Gastroesophageal sphincter (tissue), 3 donors: ENCODE data around the gene GDPD5.
A peak's percentile ranks its signal among the peaks of the same experiment; 100 is the strongest.

ENCODE experiments used
- CTCF ChIP-seq, 4 experiments: fragments of 200-600 bp in 2 of 4; fragments of 450-650 bp in 2 of 4; sonication (generic) in 1 of 4; IDR thresholded peaks; one replicate each; pipeline ENCODE4 v1.5.1; 2017 to 2019; ENCODE audit warnings: antibody characterized with exemption in 4 of 4, mild to moderate bottlenecking in 2 of 4, moderate library complexity in 2 of 4
- EP300 ChIP-seq: sonication (generic); formaldehyde crosslinking; IDR thresholded peaks from one replicate; pipeline ENCODE4 v1.6.1; 2017; ENCODE audit warnings: antibody characterized with exemption, mild to moderate bottlenecking

DNA sequence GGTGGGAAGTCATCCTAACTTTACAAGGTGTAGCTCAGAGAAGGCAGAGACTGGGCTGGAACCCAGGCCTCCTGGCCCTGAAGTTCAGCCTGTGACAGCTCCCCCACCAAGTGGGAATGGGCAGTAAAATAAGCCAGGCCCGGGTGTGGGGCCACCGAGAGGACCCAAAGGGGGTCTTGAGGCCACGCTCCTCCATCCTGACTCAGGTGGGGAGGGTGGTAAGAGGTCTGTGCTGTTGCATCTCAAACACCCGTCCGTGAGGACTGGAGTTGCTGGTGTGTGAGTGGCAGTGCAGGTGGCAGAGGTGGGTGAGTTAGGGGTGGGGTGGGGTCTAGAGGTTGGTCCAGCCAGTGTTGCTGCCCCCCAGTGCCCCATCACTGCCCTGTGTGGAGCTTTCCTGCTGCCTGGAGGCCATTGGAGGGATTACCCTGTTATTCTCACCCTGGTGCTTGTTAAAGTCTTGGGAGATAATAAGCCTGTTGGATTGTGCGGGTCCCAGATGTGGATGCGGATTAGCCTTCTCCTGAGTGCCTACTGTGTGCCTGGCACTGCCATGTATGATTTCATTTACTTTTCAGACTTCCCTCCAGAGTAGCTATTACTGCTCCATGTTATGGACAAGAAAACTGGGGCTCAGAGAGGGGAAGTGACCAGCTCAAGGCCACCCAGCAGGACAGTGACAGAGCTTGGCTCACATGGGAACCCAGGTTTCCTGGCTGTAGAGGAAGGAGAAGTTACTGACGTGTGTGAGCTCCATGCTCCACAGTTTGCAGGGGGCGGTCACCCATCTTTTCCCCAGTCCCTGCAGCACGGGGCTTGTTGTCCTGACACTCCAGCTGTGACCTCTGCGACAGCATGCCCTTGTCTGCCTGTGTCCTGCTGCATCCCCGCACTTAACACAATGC lies 49.2 kb upstream of the GDPD5 start:
- no peak for TF ChIP-seq EP300
- TF ChIP-seq CTCF (IDR thresholded peaks at IDR 0.05) = peak in 1 of 4 experiments; percentile 36
